Panc1 (cell line): ENCODE measurements around the gene ZNF511. TPM values are rescaled to one million over a fixed set of nuclear protein-coding genes. Genes with fewer than 3 reads are reported as not detected.

Experiments used
- ATAC-seq: fragments of 200-7000 bp; cut with Tn5 transposase; 2 replicates; pipeline ENCODE4 v1.9.1; 2020; ENCODE audit warnings: mild to moderate bottlenecking, moderate library complexity
- BruUV-seq: library from RNA; stranded (reverse); fragments of 400-500 nt; replicated peaks from 2 replicates; lab custom pipeline; 2021; lab: Mats Ljungman, UMichigan
- CTCF ChIA-PET: fragments of 300-600 bp; sonication (Branson Sonifier 250); formaldehyde crosslinking; loops from one replicate; lab custom pipeline; 2022; ENCODE audit warnings: antibody characterized with exemption; lab: Charles Lee
- POLR2A ChIA-PET: fragments of 300-600 bp; sonication (Branson Sonifier 250); formaldehyde crosslinking; loops from one replicate; lab custom pipeline; 2022; ENCODE audit warnings: antibody characterized with exemption; lab: Charles Lee
- DNase-seq: peaks from one replicate; pipeline ENCODE4 v3.0.0-alpha.2; 2010; ENCODE audit warnings: low read depth, low spot score
- H3K27ac ChIP-seq: 2 replicates; pipeline ENCODE4 v1.5.1; 2011; ENCODE audit warnings: mild to moderate bottlenecking, low read length, inconsistent platforms
- H3K27me3 ChIP-seq: fragments of 200-500 bp; sonication (Bioruptor generic); 2 replicates; pipeline ENCODE4 v1.6.0; 2014; ENCODE audit warnings: low read length, inconsistent platforms; ENCODE audit not compliant: control insufficient read depth, insufficient read depth
- H3K36me3 ChIP-seq: fragments of 200-500 bp; sonication (Bioruptor generic); 2 replicates; pipeline ENCODE4 v1.5.1; 2014; ENCODE audit warnings: inconsistent platforms, mild to moderate bottlenecking, low read length, moderate library complexity; ENCODE audit not compliant: control insufficient read depth, insufficient read depth
- H3K4me1 ChIP-seq: 2 replicates; pipeline ENCODE4 v1.5.1; 2011; ENCODE audit warnings: inconsistent platforms, mild to moderate bottlenecking, low read length, moderate library complexity; ENCODE audit not compliant: control insufficient read depth, insufficient read depth
- H3K4me3 ChIP-seq, 2 experiments: 2 replicates each; pipeline ENCODE4 v1.5.1; 2011 to 2012; ENCODE audit warnings: low read depth in 2 of 2, low read length in 2 of 2, mild to moderate bottlenecking in 2 of 2, inconsistent platforms in 1 of 2, moderate library complexity in 1 of 2
- H3K9me3 ChIP-seq: fragments of 200-500 bp; sonication (Bioruptor generic); 2 replicates; pipeline ENCODE4 v1.5.1; 2014; ENCODE audit warnings: low read depth, mild to moderate bottlenecking, inconsistent platforms, low read length, moderate library complexity; ENCODE audit not compliant: control insufficient read depth, insufficient read depth
- POLR2AphosphoS5 ChIP-seq: IDR thresholded peaks from 2 replicates; pipeline ENCODE4 v1.6.1; 2012; ENCODE audit warnings: mild to moderate bottlenecking, low read depth, low read length, moderate library complexity
- SIN3A ChIP-seq: IDR thresholded peaks from 2 replicates; pipeline ENCODE4 v1.6.1; 2012; ENCODE audit warnings: low read depth, mild to moderate bottlenecking, low read length, moderate library complexity, borderline replicate concordance; ENCODE audit not compliant: insufficient read depth
- TCF7L2 ChIP-seq: IDR thresholded peaks from 2 replicates; pipeline ENCODE4 v1.6.1; 2011; ENCODE audit warnings: mild to moderate bottlenecking, low read depth, low read length, inconsistent platforms
- in situ Hi-C: cut with HindIII; loops from 2 replicates; pipeline ENCODE4 v1.10.0; 2016; ENCODE audit warnings: low sequenced_read_pairs, low pct_unique_long_range_greater_than_20kb
- intact Hi-C: fragments of 100-400 bp; cut with micrococcal nuclease; formaldehyde crosslinking; loops from one replicate; pipeline ENCODE4 v1.10.0; 2022; ENCODE audit not compliant: unreplicated experiment
- total RNA-seq: library from RNA; stranded (reverse); gene quantifications from one replicate; pipeline ENCODE4 v1.2.1, GENCODE V29; 2021; ENCODE audit not compliant: unreplicated experiment
- TF ChIP-seq, protein P1 (sequence below), 2 experiments: IDR thresholded peaks; 2 replicates each; pipeline ENCODE4 v1.6.1; 2011 to 2012; ENCODE audit warnings: low read depth in 2 of 2, control low read depth in 1 of 2, low read length in 1 of 2, mild to moderate bottlenecking in 1 of 2, moderate library complexity in 1 of 2; ENCODE audit not compliant: insufficient read depth in 1 of 2
- TF ChIP-seq, protein P2 (sequence below): fragments of 450-650 bp; IDR thresholded peaks from 2 replicates; pipeline ENCODE4 v1.5.1; 2017; ENCODE audit warnings: mild to moderate bottlenecking

Gene ZNF511
- total RNA-seq, 1 experiment from 2014 or later: 93.8 TPM

DNA sequence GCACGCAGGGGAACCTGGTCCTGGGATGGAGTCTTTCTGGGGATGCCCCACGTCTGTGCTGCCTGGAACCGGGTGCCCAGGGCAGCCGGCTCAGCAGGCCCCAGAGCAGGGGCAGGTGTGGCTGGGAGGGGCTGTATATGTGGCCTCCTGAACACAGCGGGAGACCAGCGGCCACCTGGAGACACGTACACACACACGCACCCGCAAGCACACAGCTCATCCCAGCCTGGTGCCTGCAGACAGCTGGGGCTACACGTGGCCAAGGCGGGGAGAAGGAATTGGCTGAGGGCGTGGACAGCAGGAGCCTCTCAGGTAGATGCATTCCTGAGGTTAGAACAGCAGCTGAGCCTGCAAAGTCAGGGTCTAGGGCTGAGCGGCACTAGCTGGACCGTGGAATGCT is 46.0 kb upstream of the ZNF511 start:
- no peak for TF ChIP-seq SIN3A
- TF ChIP-seq POLR2AphosphoS5: no peak
- TF ChIP-seq, protein P1, sequence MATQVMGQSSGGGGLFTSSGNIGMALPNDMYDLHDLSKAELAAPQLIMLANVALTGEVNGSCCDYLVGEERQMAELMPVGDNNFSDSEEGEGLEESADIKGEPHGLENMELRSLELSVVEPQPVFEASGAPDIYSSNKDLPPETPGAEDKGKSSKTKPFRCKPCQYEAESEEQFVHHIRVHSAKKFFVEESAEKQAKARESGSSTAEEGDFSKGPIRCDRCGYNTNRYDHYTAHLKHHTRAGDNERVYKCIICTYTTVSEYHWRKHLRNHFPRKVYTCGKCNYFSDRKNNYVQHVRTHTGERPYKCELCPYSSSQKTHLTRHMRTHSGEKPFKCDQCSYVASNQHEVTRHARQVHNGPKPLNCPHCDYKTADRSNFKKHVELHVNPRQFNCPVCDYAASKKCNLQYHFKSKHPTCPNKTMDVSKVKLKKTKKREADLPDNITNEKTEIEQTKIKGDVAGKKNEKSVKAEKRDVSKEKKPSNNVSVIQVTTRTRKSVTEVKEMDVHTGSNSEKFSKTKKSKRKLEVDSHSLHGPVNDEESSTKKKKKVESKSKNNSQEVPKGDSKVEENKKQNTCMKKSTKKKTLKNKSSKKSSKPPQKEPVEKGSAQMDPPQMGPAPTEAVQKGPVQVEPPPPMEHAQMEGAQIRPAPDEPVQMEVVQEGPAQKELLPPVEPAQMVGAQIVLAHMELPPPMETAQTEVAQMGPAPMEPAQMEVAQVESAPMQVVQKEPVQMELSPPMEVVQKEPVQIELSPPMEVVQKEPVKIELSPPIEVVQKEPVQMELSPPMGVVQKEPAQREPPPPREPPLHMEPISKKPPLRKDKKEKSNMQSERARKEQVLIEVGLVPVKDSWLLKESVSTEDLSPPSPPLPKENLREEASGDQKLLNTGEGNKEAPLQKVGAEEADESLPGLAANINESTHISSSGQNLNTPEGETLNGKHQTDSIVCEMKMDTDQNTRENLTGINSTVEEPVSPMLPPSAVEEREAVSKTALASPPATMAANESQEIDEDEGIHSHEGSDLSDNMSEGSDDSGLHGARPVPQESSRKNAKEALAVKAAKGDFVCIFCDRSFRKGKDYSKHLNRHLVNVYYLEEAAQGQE (IDR thresholded peaks at IDR 0.05; ENCODE audit: insufficient read depth in 1 of 2, low read depth in 2 of 2, low read length in 1 of 2): no peak
- TF ChIP-seq, protein P2, sequence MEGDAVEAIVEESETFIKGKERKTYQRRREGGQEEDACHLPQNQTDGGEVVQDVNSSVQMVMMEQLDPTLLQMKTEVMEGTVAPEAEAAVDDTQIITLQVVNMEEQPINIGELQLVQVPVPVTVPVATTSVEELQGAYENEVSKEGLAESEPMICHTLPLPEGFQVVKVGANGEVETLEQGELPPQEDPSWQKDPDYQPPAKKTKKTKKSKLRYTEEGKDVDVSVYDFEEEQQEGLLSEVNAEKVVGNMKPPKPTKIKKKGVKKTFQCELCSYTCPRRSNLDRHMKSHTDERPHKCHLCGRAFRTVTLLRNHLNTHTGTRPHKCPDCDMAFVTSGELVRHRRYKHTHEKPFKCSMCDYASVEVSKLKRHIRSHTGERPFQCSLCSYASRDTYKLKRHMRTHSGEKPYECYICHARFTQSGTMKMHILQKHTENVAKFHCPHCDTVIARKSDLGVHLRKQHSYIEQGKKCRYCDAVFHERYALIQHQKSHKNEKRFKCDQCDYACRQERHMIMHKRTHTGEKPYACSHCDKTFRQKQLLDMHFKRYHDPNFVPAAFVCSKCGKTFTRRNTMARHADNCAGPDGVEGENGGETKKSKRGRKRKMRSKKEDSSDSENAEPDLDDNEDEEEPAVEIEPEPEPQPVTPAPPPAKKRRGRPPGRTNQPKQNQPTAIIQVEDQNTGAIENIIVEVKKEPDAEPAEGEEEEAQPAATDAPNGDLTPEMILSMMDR: no peak
- TF ChIP-seq TCF7L2: no peak
- CTCF ChIA-PET: no interaction called here
- H3K4me1 ChIP-seq: peaks cover 39% of the 10 kb centered on the region
- ATAC-seq (no peak), DNase-seq (no peak)
- BruUV-seq: no TSS peak
- no peaks in the 10 kb centered on the region for H3K9me3 ChIP-seq
- 0 out of 2 replicates have a peak overlapping the region, but pooled peaks have one; percentile 4 for H3K27ac ChIP-seq
- in situ Hi-C loops: no loop called here
- no peaks in the 10 kb centered on the region for H3K36me3 ChIP-seq
- no peak overlapping the region for H3K4me3 ChIP-seq
- intact Hi-C loops: no loop called here
- no peaks in the 10 kb centered on the region for H3K27me3 ChIP-seq
- POLR2A ChIA-PET: no interaction called here

DNA sequence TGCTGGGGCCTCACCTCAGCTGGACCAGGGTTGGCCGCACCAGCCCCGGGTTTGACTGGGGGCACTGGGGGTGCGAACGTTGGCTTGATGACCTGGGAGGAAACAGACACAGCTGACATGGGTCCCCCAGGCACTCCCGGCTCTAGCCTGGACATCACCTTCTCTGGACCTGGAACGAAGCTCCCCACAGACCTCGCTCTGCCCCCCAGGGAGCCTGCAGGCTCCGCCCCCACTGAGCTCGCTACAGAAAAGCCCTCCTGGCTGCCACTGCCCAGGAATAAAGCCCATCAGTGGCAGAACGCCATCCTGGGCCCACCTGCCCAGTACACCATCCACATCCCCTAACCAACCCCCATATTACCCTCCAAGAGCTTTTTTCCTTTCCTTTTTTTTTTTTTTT is 45.0 kb upstream of the ZNF511 start:
- H3K9me3 ChIP-seq: no peaks in the 10 kb centered on the region
- no peaks in the 10 kb centered on the region for H3K36me3 ChIP-seq
- CTCF ChIA-PET: interaction anchor here (0.6 kb wide), 1 partner anchor 175 kb away, joined by 5 read pairs; no protein-coding TSS in a partner anchor
- H3K4me3 ChIP-seq: no peak overlapping the region
- H3K27me3 ChIP-seq: no peaks in the 10 kb centered on the region
- TF ChIP-seq, protein P2: no peak
- no peak overlapping the region for H3K27ac ChIP-seq
- in situ Hi-C loops (no loop called here), intact Hi-C loops (no loop called here)
- H3K4me1 ChIP-seq: peaks cover 30% of the 10 kb centered on the region
- POLR2A ChIA-PET: interaction anchor here (0.7 kb wide), 1 partner anchor 12 kb away, joined by 8 read pairs; no protein-coding TSS in a partner anchor
- DNase-seq: no peak
- ATAC-seq: no peak
- no TSS peak for BruUV-seq
